Activated CD8-positive, alpha-beta memory T cell treated with anti-CD3 and anti-CD28 coated beads, Interleukin-2, amount 50 U/mL, for 1 hour (primary cell): ENCODE data around the gene HIC1.
A peak's percentile ranks its signal among the peaks of the same experiment; 100 is the strongest.

Experiments used
- DNase-seq: peaks from one replicate; pipeline ENCODE4 v3.0.0-alpha.2; 2020; ENCODE audit errors: extremely low read depth

The HIC1 gene

GRCh38 chr17:2101448-2102257 is 46.8 kb downstream of the HIC1 start:
- peak; percentile 34 for DNase-seq

GRCh38 chr17:2102931-2103809 is 48.3 kb downstream of the HIC1 start:
- no peak for DNase-seq

GRCh38 chr17:2105663-2106062 is 50.8 kb downstream of the HIC1 start:
- DNase-seq = no peak

GRCh38 chr17:2106308-2106955 is 51.5 kb downstream of the HIC1 start:
- DNase-seq = no peak

GRCh38 chr17:2107050-2107449 is 52.1 kb downstream of the HIC1 start:
- no peak for DNase-seq

GRCh38 chr17:2107506-2107905 is 52.6 kb downstream of the HIC1 start:
- no peak for DNase-seq

GRCh38 chr17:2108170-2108569 is 53.3 kb downstream of the HIC1 start:
- DNase-seq = no peak

GRCh38 chr17:2110436-2110835 is 55.5 kb downstream of the HIC1 start:
- DNase-seq = no peak

GRCh38 chr17:2111691-2112090 is 56.8 kb downstream of the HIC1 start:
- DNase-seq = no peak
